K562 (cell line): ENCODE results near the gene TAF8. TPM values are rescaled to one million over a fixed set of nuclear protein-coding genes. Genes with fewer than 3 reads are reported as not detected.

Experiments
- ADNP ChIP-seq: fragments of 200-800 bp; sonication (Bioruptor generic); IDR thresholded peaks from 2 replicates; pipeline ENCODE4 v1.6.1; 2016; ENCODE audit warnings: missing genetic modification characterization, missing compliant biosample characterization
- BMI1 ChIP-seq: fragments of 150-350 bp; IDR thresholded peaks from 2 replicates; pipeline ENCODE4 v1.6.1; 2014; ENCODE audit warnings: low read length
- CGGBP1 ChIP-seq: fragments of 250-450 bp; sonication (Bioruptor Pico); IDR thresholded peaks from 2 replicates; pipeline ENCODE4 v1.9.0; 2021; ENCODE audit warnings: mild to moderate bottlenecking
- DNMT1 ChIP-seq: fragments of 450-650 bp; IDR thresholded peaks from 2 replicates; pipeline ENCODE4 v1.6.1; 2016; ENCODE audit warnings: antibody characterized with exemption, mild to moderate bottlenecking
- KLF16 ChIP-seq: IDR thresholded peaks from 2 replicates; pipeline ENCODE4 v1.6.1; 2016; ENCODE audit warnings: antibody characterized with exemption
- MAZ ChIP-seq, 2 experiments: fragments of 450-650 bp in 1 of 2; sonication (generic) in 1 of 2; formaldehyde crosslinking; IDR thresholded peaks in 1 of 2; conservative IDR thresholded peaks in 1 of 2; 2 replicates each; pipeline versions ENCODE4 v1.4.0 to v1.5.0; 2020; ENCODE audit warnings: mild to moderate bottlenecking in 1 of 2, missing genetic modification reagents in 1 of 2
- NCOA2 ChIP-seq, 2 experiments: fragments of 450-650 bp; IDR thresholded peaks; 2 replicates each; pipeline ENCODE4 v1.6.1; 2018; ENCODE audit warnings: mild to moderate bottlenecking in 2 of 2, moderate library complexity in 1 of 2; ENCODE audit not compliant: partially characterized antibody in 2 of 2
- POLR3G ChIP-seq: IDR thresholded peaks from 2 replicates; pipeline ENCODE4 v1.6.1; 2011; ENCODE audit not compliant: insufficient read length, insufficient replicate concordance; ENCODE audit errors: extremely low read depth
- RAD21 ChIP-seq, 2 experiments: fragments of 250-450 bp in 1 of 2; fragments of 450-650 bp in 1 of 2; sonication (Bioruptor Pico) in 1 of 2; formaldehyde crosslinking in 1 of 2; IDR thresholded peaks in 1 of 2; conservative IDR thresholded peaks in 1 of 2; 2 replicates each; pipeline versions ENCODE4 v1.4.0 to v1.8.0; 2020 to 2022; ENCODE audit warnings: mild to moderate bottlenecking in 2 of 2, moderate library complexity in 1 of 2
- SMARCE1 ChIP-seq: fragments of 450-650 bp; IDR thresholded peaks from 2 replicates; pipeline ENCODE4 v1.7.1; 2016; ENCODE audit warnings: mild to moderate bottlenecking
- TAF9B ChIP-seq: fragments of 450-650 bp; IDR thresholded peaks from 2 replicates; pipeline ENCODE4 v1.6.1; 2018; ENCODE audit warnings: mild to moderate bottlenecking; ENCODE audit not compliant: partially characterized antibody
- ZNF133 ChIP-seq: fragments of 250-450 bp; sonication (Bioruptor Pico); IDR thresholded peaks from 2 replicates; pipeline ENCODE4 v1.4.0; 2020; ENCODE audit warnings: mild to moderate bottlenecking
- ZNF717 ChIP-seq: fragments of 250-450 bp; sonication (Bioruptor Pico); IDR thresholded peaks from 2 replicates; pipeline ENCODE4 v1.5.0; 2021
- polyA plus RNA-seq, 8 experiments: library from polyadenylated mRNA; depleted of rRNA in 4 of 8; stranded (reverse) in 5 of 8; unstranded in 3 of 8; fragments of >200 nt; fragmentation: Nextera tagmentation in 2 of 8; fragmentation: Illumina TruSeq in 1 of 8; extraction: Ambion mirVana in 2 of 8; extraction: Trizol in 1 of 8; gene quantifications; 2 replicates each; pipeline versions ENCODE4 v1.2.1 to v1.2.3, GENCODE V29; 2011 to 2014; ENCODE audit warnings: inconsistent platforms in 1 of 8, missing spikeins in 1 of 8
- total RNA-seq, 7 experiments: library from RNA; depleted of rRNA in 6 of 7; stranded (reverse); fragments of >200 nt in 6 of 7; fragmentation: Illumina TruSeq in 2 of 7; extraction: Trizol in 2 of 7; gene quantifications; 2 replicates each; pipeline versions ENCODE4 v1.2.1 to v1.2.3, GENCODE V29; 2011 to 2021; ENCODE audit warnings: low replicate concordance in 1 of 7
- TF ChIP-seq, protein P1 (sequence below): fragments of 450-650 bp; IDR thresholded peaks from 2 replicates; pipeline ENCODE4 v1.6.1; 2016; ENCODE audit warnings: low read depth
- TF ChIP-seq, protein P2 (sequence below): sonication (generic); formaldehyde crosslinking; IDR thresholded peaks from 2 replicates; pipeline ENCODE4 v1.8.0; 2023; ENCODE audit warnings: mild to moderate bottlenecking, missing genetic modification reagents

Gene TAF8
- total and polyA plus RNA-seq, 9 of the 15 experiments (the other 6 are each of a cell fraction or from before 2014, with no cell fraction given) = 29.4 to 84.0 (median 52.6) TPM

GRCh38 chr6:42045538-42046460 lies 4.5 kb upstream of the TAF8 start (continued):
- TF ChIP-seq, protein P1, sequence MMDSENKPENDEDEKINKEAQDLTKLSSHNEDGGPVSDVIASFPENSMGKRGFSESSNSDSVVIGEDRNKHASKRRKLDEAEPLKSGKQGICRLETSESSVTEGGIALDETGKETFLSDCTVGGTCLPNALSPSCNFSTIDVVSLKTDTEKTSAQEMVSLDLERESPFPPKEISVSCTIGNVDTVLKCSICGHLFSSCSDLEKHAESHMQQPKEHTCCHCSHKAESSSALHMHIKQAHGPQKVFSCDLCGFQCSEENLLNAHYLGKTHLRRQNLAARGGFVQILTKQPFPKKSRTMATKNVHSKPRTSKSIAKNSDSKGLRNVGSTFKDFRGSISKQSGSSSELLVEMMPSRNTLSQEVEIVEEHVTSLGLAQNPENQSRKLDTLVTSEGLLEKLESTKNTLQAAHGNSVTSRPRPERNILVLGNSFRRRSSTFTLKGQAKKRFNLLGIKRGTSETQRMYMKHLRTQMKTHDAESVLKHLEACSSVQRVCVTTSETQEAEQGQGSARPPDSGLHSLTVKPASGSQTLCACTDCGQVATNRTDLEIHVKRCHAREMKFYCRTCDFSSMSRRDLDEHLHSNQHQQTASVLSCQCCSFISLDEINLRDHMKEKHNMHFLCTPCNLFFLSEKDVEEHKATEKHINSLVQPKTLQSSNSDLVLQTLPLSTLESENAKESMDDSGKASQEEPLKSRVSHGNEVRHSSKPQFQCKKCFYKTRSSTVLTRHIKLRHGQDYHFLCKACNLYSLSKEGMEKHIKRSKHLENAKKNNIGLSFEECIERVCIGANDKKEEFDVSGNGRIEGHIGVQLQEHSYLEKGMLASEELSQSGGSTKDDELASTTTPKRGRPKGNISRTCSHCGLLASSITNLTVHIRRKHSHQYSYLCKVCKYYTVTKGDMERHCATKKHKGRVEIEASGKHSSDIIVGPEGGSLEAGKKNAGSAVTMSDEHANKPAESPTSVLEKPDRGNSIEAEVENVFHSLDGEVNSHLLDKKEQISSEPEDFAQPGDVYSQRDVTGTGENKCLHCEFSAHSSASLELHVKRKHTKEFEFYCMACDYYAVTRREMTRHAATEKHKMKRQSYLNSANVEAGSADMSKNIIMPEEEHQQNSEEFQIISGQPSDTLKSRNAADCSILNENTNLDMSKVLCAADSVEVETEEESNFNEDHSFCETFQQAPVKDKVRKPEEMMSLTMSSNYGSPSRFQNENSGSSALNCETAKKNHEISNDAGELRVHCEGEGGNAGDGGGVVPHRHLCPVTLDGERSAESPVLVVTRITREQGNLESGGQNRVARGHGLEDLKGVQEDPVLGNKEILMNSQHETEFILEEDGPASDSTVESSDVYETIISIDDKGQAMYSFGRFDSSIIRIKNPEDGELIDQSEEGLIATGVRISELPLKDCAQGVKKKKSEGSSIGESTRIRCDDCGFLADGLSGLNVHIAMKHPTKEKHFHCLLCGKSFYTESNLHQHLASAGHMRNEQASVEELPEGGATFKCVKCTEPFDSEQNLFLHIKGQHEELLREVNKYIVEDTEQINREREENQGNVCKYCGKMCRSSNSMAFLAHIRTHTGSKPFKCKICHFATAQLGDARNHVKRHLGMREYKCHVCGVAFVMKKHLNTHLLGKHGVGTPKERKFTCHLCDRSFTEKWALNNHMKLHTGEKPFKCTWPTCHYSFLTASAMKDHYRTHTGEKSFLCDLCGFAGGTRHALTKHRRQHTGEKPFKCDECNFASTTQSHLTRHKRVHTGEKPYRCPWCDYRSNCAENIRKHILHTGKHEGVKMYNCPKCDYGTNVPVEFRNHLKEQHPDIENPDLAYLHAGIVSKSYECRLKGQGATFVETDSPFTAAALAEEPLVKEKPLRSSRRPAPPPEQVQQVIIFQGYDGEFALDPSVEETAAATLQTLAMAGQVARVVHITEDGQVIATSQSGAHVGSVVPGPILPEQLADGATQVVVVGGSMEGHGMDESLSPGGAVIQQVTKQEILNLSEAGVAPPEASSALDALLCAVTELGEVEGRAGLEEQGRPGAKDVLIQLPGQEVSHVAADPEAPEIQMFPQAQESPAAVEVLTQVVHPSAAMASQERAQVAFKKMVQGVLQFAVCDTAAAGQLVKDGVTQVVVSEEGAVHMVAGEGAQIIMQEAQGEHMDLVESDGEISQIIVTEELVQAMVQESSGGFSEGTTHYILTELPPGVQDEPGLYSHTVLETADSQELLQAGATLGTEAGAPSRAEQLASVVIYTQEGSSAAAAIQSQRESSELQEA = no peak
- TF ChIP-seq RAD21 (CRISPR knock-in tag; conservative IDR thresholded peaks at IDR 0.05 in 1 of 2, IDR thresholded peaks at IDR 0.05 in 1 of 2) (0 out of 4 replicates have a peak, but pooled peaks have one; percentile 6 to 20), POLR3G (no peak), ZNF133 (CRISPR knock-in tag) (no peak), TAF9B (no peak), KLF16 (peak; percentile 50; the same call in 1 of the 2 replicates), BMI1 (no peak), SMARCE1 (peak; percentile 80), ADNP (tag) (no peak), MAZ (CRISPR knock-in tag; conservative IDR thresholded peaks at IDR 0.05 in 1 of 2, IDR thresholded peaks at IDR 0.05 in 1 of 2) (peak in 1 of 2 experiments; percentile 72; a peak in 2 of 4 replicates), NCOA2 (IDR thresholded peaks at IDR 0.05; ENCODE audit: partially characterized antibody in 2 of 2) (no peak), ZNF717 (CRISPR knock-in tag) (no peak), DNMT1 (no peak), CGGBP1 (no peak)
- TF ChIP-seq, protein P2, sequence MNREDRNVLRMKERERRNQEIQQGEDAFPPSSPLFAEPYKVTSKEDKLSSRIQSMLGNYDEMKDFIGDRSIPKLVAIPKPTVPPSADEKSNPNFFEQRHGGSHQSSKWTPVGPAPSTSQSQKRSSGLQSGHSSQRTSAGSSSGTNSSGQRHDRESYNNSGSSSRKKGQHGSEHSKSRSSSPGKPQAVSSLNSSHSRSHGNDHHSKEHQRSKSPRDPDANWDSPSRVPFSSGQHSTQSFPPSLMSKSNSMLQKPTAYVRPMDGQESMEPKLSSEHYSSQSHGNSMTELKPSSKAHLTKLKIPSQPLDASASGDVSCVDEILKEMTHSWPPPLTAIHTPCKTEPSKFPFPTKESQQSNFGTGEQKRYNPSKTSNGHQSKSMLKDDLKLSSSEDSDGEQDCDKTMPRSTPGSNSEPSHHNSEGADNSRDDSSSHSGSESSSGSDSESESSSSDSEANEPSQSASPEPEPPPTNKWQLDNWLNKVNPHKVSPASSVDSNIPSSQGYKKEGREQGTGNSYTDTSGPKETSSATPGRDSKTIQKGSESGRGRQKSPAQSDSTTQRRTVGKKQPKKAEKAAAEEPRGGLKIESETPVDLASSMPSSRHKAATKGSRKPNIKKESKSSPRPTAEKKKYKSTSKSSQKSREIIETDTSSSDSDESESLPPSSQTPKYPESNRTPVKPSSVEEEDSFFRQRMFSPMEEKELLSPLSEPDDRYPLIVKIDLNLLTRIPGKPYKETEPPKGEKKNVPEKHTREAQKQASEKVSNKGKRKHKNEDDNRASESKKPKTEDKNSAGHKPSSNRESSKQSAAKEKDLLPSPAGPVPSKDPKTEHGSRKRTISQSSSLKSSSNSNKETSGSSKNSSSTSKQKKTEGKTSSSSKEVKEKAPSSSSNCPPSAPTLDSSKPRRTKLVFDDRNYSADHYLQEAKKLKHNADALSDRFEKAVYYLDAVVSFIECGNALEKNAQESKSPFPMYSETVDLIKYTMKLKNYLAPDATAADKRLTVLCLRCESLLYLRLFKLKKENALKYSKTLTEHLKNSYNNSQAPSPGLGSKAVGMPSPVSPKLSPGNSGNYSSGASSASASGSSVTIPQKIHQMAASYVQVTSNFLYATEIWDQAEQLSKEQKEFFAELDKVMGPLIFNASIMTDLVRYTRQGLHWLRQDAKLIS (CRISPR knock-in tag) = 0 out of 2 replicates have a peak, but pooled peaks have one; percentile 59
